HG03139 (cell line): ENCODE measurements around the gene B4GALT1.

Source experiments
- ATAC-seq: cut with Tn5 transposase; IDR thresholded peaks from one replicate; pipeline ENCODE4 v1.9.1; 2021; ENCODE audit not compliant: unreplicated experiment

Gene B4GALT1

GRCh38 chr9:33167084-33167971 is at the start of gene B4GALT1:
Gene B4GALT1 (minus strand): TSS chr9:33167336. CDS start chr9:33167169, 167 bp downstream.
- ATAC-seq, result peak; percentile 56

GRCh38 chr9:33211695-33212393 is 44.7 kb upstream of the B4GALT1 start:
- no peak for ATAC-seq

- no peak for ATAC-seq
Measured at GRCh38 chr9:33210006-33210715, 43.0 kb upstream of the B4GALT1 start.

GRCh38 chr9:33209394-33209793 is 42.3 kb upstream of the B4GALT1 start:
- ATAC-seq, result no peak

- peak; percentile 98 for ATAC-seq
Measured at GRCh38 chr9:33202552-33203201, 35.5 kb upstream of the B4GALT1 start.

GRCh38 chr9:33202018-33202417 is 34.9 kb upstream of the B4GALT1 start:
- ATAC-seq, result peak; percentile 29

GRCh38 chr9:33198165-33198564 is 31.0 kb upstream of the B4GALT1 start:
- no peak for ATAC-seq

GRCh38 chr9:33197279-33198152 is 30.4 kb upstream of the B4GALT1 start:
- no peak for ATAC-seq

GRCh38 chr9:33196736-33197135 is 29.6 kb upstream of the B4GALT1 start:
- ATAC-seq, result no peak

GRCh38 chr9:33193818-33194217 is 26.7 kb upstream of the B4GALT1 start:
- no peak for ATAC-seq

GRCh38 chr9:33192493-33193255 is 25.5 kb upstream of the B4GALT1 start:
- no peak for ATAC-seq

GRCh38 chr9:33190021-33190705 is 23.0 kb upstream of the B4GALT1 start:
- ATAC-seq, result no peak

GRCh38 chr9:33189331-33189791 is 22.2 kb upstream of the B4GALT1 start:
- ATAC-seq, result no peak

- ATAC-seq, result no peak
Measured at GRCh38 chr9:33188711-33189110, 21.6 kb upstream of the B4GALT1 start.

- ATAC-seq, result no peak
Measured at GRCh38 chr9:33187519-33188218, 20.5 kb upstream of the B4GALT1 start.

GRCh38 chr9:33186457-33187168 is 19.5 kb upstream of the B4GALT1 start:
- no peak for ATAC-seq

GRCh38 chr9:33185858-33186257 is 18.7 kb upstream of the B4GALT1 start:
- no peak for ATAC-seq
